ENCODE results near the gene PAPLN.
A peak's percentile ranks its signal among the peaks of the same experiment; 100 is the strongest.
"Not testable (repeated sequence)": the region's sequence is repeated elsewhere in the genome, so short reads cannot be mapped to it uniquely, and the experiment has no call there.

Gene PAPLN

GRCh38 chr14:73289729-73290128, 52.4 kb downstream of the PAPLN start:
- no peak for DNase-seq (ENCODE audit: low spot score)

- no peak for DNase-seq (ENCODE audit: low spot score)
Observed at GRCh38 chr14:73290279-73290678, 53.0 kb downstream of the PAPLN start.

DNA sequence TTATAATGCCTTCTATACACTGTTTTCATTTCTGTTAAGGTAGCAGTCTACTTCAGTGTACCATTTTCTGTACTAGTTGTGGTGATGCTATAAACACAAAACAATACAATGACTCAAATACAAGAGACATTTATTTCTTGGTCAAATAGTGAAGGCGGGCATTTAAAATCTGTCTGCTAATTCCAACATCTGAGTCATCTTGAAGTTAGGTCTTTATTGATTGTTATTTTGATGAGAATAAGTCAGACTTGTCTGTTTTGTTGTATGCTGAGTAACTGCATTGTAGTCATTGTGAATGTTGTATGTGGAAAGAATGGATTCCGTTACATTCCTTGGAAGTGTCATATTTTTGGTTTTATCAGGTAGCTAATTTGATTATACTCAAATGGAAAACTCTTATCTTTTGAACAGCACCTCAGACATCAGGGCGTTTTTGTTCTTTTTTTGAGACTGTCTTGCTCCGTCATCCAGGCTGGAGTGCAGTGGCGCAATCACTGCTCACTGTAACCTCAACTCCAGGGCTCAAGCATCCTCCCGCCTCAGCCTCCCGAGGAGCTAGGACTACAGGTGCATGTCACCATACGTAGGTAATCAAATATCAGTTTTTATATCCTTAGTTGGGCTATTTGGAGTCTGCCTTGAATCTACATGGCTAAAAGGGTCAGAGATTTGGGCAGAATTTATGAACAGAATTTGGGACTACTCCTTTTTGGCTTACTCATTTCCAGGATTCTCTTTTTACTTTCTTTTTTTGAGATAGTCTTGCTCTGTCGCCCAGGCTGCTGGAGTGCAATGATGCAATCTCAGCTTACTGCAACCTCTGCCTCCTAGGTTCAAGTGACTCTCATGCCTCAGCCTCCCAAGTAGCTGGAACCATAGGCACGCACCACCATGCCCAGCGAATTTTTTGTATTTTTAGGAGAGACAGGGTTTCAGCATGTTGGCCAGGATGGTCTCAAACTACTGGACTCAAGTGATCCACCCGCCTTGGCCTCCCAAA, 56.8 kb downstream of the PAPLN start:
- no peak for DNase-seq (ENCODE audit: low spot score)

DNA sequence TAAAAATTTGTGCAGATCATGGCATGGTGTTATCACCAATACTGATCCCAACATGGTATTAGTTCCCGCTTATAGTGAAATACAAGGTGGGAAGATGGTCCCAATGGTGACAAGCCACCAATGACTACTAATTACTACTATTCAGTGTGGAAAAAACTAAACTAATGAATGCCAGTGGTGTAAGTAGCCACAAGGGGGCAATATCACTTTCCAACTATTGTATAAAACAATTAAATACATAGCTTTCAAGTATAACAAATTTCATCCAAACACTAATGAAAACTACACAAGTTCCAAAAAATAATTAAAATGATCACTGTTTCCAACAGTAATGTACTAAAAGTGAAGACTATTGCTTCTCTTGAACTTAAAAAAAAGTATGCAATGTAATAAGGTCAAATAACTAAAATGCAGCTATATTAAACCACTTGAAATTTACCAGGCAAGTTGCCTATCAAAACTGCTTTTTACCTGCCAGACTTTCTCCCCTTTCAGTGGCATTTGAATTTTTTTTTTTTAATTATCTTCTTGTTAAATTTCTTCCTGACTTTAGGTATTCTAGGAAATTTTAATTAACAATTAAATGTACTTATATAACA, 58.0 kb downstream of the PAPLN start:
- peak; percentile 56 for DNase-seq (ENCODE audit: low spot score)

DNA sequence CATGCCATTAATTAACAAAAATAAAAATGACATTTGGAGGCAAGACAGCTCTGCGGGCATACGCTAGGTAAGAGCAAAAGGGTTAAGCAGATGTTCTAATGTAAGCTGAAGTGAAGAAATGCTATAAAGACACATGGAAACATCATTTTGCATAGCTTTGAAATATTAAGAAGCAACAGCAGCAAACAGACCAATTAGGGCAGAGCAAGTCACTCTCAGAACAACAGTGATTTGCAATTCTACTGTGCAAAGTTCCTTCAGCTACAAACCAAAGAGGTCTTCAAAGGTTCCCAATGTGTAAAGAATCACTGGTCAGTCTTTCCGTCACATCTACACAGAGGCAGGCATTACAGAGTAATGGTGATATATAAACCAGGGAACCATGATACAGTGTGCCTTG, 68.2 kb downstream of the PAPLN start:
- DNase-seq (ENCODE audit: low spot score) = no peak

DNA sequence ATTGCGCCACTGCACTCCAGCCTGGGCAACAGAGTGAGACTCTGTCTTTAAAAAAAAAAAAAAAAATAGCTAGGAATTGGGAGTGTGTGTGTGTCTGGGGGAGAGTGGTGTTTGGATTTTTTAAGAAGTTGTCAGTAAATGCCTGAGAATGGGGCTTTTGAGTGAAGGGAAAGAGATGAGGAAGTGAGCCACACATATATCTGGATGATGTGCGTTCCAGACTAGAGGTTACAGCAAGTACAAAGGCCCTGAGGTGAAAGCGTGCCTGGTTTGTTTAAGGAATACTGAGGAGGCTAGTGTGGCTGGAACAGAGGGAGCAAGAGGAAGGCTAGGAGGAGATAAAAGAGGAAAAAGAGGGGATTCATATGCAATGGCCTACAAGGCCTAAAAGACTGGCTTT, 70.0 kb downstream of the PAPLN start:
- no peak for DNase-seq (ENCODE audit: low spot score)

- not testable (repeated sequence) for DNase-seq (ENCODE audit: low spot score)
Observed at GRCh38 chr14:73309207-73309606, 71.9 kb downstream of the PAPLN start.

DNA sequence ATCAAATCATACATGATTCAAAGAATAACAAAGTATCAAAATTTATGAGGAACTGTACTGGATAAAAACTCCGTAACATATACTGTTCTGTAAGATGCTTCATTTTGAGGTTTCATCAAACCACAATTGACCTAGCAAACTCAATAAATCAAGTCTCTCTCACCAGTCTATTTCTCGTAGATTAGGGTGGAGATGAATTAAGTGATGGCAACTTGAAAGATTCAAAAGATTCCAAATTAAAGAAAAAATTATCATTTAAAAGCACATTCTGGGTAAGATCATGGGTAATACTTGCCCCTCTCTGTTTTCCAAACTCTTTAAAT, 74.4 kb downstream of the PAPLN start:
- no peak for DNase-seq (ENCODE audit: low spot score)

DNA sequence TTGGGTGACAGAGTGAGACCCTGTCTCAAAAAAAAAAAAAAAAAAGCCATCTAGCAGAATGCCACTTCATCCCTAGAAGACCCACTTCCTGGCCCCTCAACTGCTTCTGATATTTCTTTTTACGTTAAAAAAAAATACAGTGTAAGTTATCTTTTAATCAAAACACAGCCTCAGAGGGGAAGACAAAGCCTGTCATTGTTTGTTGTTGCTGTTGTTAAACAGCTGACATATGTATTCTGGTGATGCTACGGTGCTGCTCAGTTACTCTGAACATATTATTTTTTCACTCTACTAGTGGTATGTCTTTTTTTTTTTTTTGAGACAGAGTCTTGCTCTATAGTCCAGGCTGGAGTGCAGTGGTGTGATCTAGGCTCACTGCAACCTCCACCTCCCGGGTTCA, 75.4 kb downstream of the PAPLN start:
- no peak for DNase-seq (ENCODE audit: low spot score)

GRCh38 chr14:73313151-73313550, 75.8 kb downstream of the PAPLN start:
- DNase-seq (ENCODE audit: low spot score) = no peak

DNA sequence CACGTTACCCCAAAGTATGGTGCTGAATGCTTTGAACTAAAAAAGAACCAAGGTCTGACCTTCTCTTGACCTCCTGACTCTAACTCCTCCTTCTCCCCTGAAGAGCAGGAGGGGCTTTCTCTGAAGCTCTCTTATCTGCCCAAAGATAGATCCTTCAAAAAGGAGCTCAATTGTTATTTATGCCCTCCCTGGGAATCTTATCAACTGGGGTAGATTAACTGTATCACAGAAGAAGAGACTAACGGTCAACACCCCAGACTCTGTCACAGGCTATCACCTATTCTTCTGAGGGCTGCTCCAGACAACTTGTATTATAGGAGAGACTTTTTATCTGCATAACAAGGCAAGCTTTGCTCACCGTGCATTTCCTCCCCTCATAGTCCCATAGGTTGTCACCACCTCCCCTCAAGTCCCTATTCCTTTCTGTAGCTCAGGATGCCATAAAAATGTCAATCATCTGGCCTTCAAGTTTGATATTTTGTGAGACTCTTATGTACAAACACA, 86.6 kb downstream of the PAPLN start:
- no peak for DNase-seq (ENCODE audit: low spot score)

Measured in CD4-positive, alpha-beta T cell treated with Interleukin-2 at 100 ng/mL for 4 hours (primary cell).